IPS-NIHi11 (cell line): ENCODE results near the gene CAPZB.
"Not testable (repeated sequence)": the region's sequence is repeated elsewhere in the genome, so short reads cannot be mapped to it uniquely, and the experiment has no call there.

Source experiments
- DNase-seq: peaks from one replicate; pipeline ENCODE4 v3.0.0; 2012; ENCODE audit warnings: mixed read lengths, low spot score

CAPZB gene

DNA sequence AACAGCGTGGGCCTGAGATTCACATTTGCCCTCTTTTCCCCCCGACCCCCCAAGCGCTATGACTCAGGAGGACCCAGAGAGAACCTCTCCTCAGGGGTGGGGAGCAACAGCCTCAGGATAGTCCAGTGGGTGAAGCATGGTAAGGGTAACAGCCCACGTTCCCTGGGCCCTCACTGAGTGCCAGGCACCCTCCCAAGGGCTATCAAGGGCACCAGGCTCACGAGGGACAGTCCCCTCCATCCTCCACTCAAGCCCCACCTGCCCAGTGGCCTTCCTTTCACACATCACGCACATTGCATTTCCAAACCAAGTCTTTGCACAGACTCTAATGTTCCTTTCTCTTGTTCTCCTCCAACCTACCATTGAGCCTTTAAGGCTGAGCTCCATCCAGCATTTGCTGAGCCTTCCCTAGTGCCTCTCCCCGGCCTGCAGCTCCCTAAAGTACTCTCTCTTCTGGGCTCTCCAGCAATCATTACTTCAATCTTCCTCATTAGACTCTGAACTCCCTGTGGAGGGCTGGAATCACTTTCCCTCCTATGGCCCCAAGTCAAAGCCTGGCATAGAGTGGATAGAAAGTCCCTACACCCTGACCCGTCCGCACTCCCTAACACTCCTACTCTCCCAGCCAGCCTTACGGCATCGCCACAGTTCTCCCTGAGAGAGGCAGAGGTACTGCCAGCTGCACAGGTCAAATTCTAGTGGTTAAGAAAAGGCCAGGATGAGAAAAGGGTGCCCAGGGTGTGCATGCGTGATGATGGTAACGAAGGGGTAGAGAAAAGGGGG, 174.4 kb downstream of the CAPZB start:
- DNase-seq: no peak

DNA sequence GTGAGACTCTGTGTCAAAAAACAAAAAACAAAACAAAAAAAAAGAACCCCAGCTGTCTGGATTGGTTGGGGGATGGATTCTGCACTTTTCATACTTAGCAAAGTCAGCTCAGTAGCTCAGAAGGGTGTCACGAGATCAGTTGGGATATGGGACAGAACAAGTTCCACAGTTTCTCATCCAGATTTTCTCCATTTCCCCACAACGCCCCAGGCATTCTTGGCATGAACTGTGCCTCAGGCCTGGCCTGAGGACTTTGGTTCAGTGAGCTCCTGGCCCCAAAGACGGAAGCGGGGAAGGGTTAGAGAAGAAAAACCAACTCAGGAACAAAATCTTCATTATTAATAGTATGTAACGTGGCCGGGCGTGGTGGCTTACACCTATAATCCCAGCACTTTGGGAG, 175.3 kb downstream of the CAPZB start:
- DNase-seq: no peak

DNA sequence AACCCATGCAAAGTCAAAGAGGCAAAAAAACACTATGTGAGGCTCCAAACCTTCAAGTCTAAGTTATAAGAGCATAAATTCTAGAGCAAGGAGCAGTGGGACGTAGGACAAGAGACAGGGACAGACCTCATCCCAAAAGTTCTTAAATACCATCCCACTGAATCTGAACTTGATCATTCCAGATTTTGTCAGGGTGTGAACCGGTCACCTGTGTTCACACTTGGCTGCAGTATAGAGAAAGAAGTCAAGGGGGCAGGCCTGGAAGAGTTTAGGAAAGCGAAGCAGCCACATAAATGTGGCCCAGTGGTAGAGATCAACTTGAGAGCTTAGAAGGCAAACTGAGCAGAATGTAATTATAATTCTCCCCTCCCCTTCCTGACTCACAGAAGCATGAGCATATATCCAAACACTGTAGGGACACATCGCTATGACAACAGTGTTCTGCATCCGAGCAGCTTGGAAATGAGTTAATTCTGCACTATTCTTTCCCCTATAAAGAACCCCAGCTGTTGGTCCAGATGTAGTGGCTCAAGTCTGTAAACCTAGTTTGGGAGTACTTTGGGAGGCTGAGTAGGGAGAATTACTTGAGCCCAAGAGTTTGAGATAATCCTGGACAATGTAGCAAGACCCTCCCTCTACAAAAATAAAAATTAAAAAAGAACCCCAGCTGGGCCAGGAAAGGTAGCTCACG, 176.1 kb downstream of the CAPZB start:
- DNase-seq: no peak

DNA sequence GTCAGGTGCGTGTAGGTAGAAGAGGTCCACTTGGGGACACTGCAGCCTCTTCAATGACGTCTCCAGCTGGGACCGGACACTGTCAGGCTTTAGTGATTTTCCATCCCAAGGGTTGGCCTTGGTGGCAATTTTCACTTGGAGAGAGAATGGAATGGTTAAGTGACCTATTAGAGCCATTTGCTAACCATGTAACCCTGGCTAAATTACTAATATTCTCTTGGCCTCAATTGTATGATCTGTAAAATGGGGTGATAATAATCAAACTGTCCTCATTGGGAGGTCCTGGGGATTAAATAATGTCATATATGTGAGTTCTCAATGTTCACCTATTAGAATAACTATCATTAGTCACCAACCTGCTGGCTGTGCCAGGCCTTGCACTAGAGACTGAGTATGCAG, 176.8 kb downstream of the CAPZB start:
- DNase-seq: no peak

- DNase-seq: no peak
Measured at GRCh38 chr1:19307794-19308508, 177.4 kb downstream of the CAPZB start.

- DNase-seq: no peak
Measured at GRCh38 chr1:19306941-19307340, 178.4 kb downstream of the CAPZB start.

- DNase-seq: no peak
Measured at GRCh38 chr1:19305880-19306279, 179.5 kb downstream of the CAPZB start.

GRCh38 chr1:19304081-19304480, 181.3 kb downstream of the CAPZB start:
- not testable (repeated sequence) for DNase-seq

GRCh38 chr1:19300211-19300610, 185.1 kb downstream of the CAPZB start:
- no peak for DNase-seq

DNA sequence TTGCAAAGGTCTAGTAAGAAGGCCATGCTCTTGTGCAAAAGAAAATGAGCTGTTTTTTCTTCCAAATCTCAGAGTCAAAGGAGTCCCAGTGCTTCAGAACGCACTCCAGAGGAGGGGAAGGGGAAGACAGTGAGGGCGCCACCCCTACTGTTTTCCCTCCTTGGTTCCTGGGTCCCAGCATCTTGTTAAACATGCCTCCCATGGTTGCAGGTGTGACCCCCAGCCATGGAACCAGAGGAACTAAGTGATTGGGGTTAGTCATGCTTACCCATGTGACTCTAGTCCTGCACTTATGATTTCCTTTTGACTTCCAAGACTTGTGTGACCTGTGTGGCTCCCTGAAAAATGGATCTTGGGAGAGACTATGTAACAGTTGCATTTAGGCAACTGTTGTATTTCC, 190.7 kb downstream of the CAPZB start:
- DNase-seq: no peak

GRCh38 chr1:19289244-19289643, 196.1 kb downstream of the CAPZB start:
- DNase-seq: no peak
